Panc1 (cell line): Measurements from ENCODE around the gene HERC3. TPM values are rescaled to one million over a fixed set of nuclear protein-coding genes. Genes with fewer than 3 reads are reported as not detected.

Experiments used
- ATAC-seq: fragments of 200-7000 bp; cut with Tn5 transposase; 2 replicates; pipeline ENCODE4 v1.9.1; 2020; ENCODE audit warnings: mild to moderate bottlenecking, moderate library complexity
- BruUV-seq: library from RNA; stranded (reverse); fragments of 400-500 nt; replicated peaks from 2 replicates; lab custom pipeline; 2021; lab: Mats Ljungman, UMichigan
- CTCF ChIA-PET: fragments of 300-600 bp; sonication (Branson Sonifier 250); formaldehyde crosslinking; loops from one replicate; lab custom pipeline; 2022; ENCODE audit warnings: antibody characterized with exemption; lab: Charles Lee
- POLR2A ChIA-PET: fragments of 300-600 bp; sonication (Branson Sonifier 250); formaldehyde crosslinking; loops from one replicate; lab custom pipeline; 2022; ENCODE audit warnings: antibody characterized with exemption; lab: Charles Lee
- DNase-seq: peaks from one replicate; pipeline ENCODE4 v3.0.0-alpha.2; 2010; ENCODE audit warnings: low read depth, low spot score
- H3K27ac ChIP-seq: 2 replicates; pipeline ENCODE4 v1.5.1; 2011; ENCODE audit warnings: mild to moderate bottlenecking, low read length, inconsistent platforms
- H3K27me3 ChIP-seq: fragments of 200-500 bp; sonication (Bioruptor generic); 2 replicates; pipeline ENCODE4 v1.6.0; 2014; ENCODE audit warnings: low read length, inconsistent platforms; ENCODE audit not compliant: control insufficient read depth, insufficient read depth
- H3K36me3 ChIP-seq: fragments of 200-500 bp; sonication (Bioruptor generic); 2 replicates; pipeline ENCODE4 v1.5.1; 2014; ENCODE audit warnings: inconsistent platforms, mild to moderate bottlenecking, low read length, moderate library complexity; ENCODE audit not compliant: control insufficient read depth, insufficient read depth
- H3K4me1 ChIP-seq: 2 replicates; pipeline ENCODE4 v1.5.1; 2011; ENCODE audit warnings: inconsistent platforms, mild to moderate bottlenecking, low read length, moderate library complexity; ENCODE audit not compliant: control insufficient read depth, insufficient read depth
- H3K4me3 ChIP-seq, 2 experiments: 2 replicates each; pipeline ENCODE4 v1.5.1; 2011 to 2012; ENCODE audit warnings: low read depth in 2 of 2, low read length in 2 of 2, mild to moderate bottlenecking in 2 of 2, inconsistent platforms in 1 of 2, moderate library complexity in 1 of 2
- H3K9me3 ChIP-seq: fragments of 200-500 bp; sonication (Bioruptor generic); 2 replicates; pipeline ENCODE4 v1.5.1; 2014; ENCODE audit warnings: low read depth, mild to moderate bottlenecking, inconsistent platforms, low read length, moderate library complexity; ENCODE audit not compliant: control insufficient read depth, insufficient read depth
- POLR2AphosphoS5 ChIP-seq: IDR thresholded peaks from 2 replicates; pipeline ENCODE4 v1.6.1; 2012; ENCODE audit warnings: mild to moderate bottlenecking, low read depth, low read length, moderate library complexity
- SIN3A ChIP-seq: IDR thresholded peaks from 2 replicates; pipeline ENCODE4 v1.6.1; 2012; ENCODE audit warnings: low read depth, mild to moderate bottlenecking, low read length, moderate library complexity, borderline replicate concordance; ENCODE audit not compliant: insufficient read depth
- TCF7L2 ChIP-seq: IDR thresholded peaks from 2 replicates; pipeline ENCODE4 v1.6.1; 2011; ENCODE audit warnings: mild to moderate bottlenecking, low read depth, low read length, inconsistent platforms
- in situ Hi-C: cut with HindIII; loops from 2 replicates; pipeline ENCODE4 v1.10.0; 2016; ENCODE audit warnings: low sequenced_read_pairs, low pct_unique_long_range_greater_than_20kb
- intact Hi-C: fragments of 100-400 bp; cut with micrococcal nuclease; formaldehyde crosslinking; loops from one replicate; pipeline ENCODE4 v1.10.0; 2022; ENCODE audit not compliant: unreplicated experiment
- total RNA-seq: library from RNA; stranded (reverse); gene quantifications from one replicate; pipeline ENCODE4 v1.2.1, GENCODE V29; 2021; ENCODE audit not compliant: unreplicated experiment
- TF ChIP-seq, protein P1 (sequence below): fragments of 450-650 bp; IDR thresholded peaks from 2 replicates; pipeline ENCODE4 v1.5.1; 2017; ENCODE audit warnings: mild to moderate bottlenecking
- TF ChIP-seq, protein P2 (sequence below), 2 experiments: IDR thresholded peaks; 2 replicates each; pipeline ENCODE4 v1.6.1; 2011 to 2012; ENCODE audit warnings: low read depth in 2 of 2, control low read depth in 1 of 2, low read length in 1 of 2, mild to moderate bottlenecking in 1 of 2, moderate library complexity in 1 of 2; ENCODE audit not compliant: insufficient read depth in 1 of 2

HERC3 gene
- total RNA-seq, 1 experiment from 2014 or later = 1.1 TPM

DNA sequence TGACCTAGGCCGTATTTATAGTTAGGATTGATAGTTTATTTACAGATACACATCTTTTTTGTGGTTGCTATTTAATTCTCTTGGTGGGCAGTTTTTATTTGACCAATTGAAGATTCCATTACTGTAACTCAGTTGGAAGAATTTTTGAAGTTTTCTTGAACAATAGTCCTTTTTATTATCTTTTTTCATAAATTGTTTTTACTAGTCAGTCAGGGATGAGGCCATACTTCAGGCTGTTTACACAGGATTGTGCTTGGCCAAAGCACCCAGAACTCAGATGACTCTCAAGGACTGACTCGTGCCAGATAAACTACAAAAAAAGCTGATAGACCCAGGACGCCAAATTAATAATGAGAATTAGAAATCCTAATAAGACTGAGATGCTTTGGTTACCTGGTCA, 7.0 kb downstream of the HERC3 start:
- Histone ChIP-seq H3K27me3 (no peaks in the 10 kb centered on the region), H3K4me3 (no peak overlapping the region), H3K9me3 (no peaks in the 10 kb centered on the region), H3K36me3 (no peaks in the 10 kb centered on the region), H3K4me1 (no peaks in the 10 kb centered on the region), H3K27ac (no peak overlapping the region)
- POLR2A ChIA-PET = no interaction called here
- no TSS peak for BruUV-seq
- intact Hi-C loops (no loop called here), in situ Hi-C loops (no loop called here)
- DNase-seq (no peak), ATAC-seq (no peak)
- TF ChIP-seq, protein P1, sequence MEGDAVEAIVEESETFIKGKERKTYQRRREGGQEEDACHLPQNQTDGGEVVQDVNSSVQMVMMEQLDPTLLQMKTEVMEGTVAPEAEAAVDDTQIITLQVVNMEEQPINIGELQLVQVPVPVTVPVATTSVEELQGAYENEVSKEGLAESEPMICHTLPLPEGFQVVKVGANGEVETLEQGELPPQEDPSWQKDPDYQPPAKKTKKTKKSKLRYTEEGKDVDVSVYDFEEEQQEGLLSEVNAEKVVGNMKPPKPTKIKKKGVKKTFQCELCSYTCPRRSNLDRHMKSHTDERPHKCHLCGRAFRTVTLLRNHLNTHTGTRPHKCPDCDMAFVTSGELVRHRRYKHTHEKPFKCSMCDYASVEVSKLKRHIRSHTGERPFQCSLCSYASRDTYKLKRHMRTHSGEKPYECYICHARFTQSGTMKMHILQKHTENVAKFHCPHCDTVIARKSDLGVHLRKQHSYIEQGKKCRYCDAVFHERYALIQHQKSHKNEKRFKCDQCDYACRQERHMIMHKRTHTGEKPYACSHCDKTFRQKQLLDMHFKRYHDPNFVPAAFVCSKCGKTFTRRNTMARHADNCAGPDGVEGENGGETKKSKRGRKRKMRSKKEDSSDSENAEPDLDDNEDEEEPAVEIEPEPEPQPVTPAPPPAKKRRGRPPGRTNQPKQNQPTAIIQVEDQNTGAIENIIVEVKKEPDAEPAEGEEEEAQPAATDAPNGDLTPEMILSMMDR = no peak
- CTCF ChIA-PET = no interaction called here

DNA sequence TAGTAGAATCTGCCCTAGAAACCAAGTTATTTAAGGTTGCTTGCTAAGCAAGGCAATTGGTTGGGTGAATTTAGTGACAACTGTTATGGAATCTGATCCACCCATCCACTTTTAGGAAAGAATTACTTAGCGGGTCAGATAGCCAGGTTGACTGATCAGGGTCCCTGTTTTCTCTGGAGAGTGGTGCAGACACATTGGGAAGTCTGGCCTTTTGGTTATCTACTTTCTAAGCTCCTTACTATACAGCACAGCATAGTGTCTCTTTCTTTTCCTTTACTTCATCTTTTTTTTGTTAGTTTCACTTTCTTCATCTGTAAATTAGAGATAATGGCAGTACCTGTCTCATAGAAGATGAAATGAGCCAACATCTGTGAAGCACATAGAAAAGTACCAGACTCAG, 7.4 kb downstream of the HERC3 start:
- Histone ChIP-seq H3K36me3 (no peaks in the 10 kb centered on the region), H3K4me1 (no peaks in the 10 kb centered on the region), H3K9me3 (no peaks in the 10 kb centered on the region), H3K27me3 (no peaks in the 10 kb centered on the region), H3K4me3 (no peak overlapping the region), H3K27ac (no peak overlapping the region)
- in situ Hi-C loops (no loop called here), intact Hi-C loops (no loop called here)
- CTCF ChIA-PET = no interaction called here
- BruUV-seq = no TSS peak
- ATAC-seq = no peak
- no peak for DNase-seq
- TF ChIP-seq TCF7L2 (no peak), POLR2AphosphoS5 (no peak), SIN3A (no peak)
- TF ChIP-seq, protein P2, sequence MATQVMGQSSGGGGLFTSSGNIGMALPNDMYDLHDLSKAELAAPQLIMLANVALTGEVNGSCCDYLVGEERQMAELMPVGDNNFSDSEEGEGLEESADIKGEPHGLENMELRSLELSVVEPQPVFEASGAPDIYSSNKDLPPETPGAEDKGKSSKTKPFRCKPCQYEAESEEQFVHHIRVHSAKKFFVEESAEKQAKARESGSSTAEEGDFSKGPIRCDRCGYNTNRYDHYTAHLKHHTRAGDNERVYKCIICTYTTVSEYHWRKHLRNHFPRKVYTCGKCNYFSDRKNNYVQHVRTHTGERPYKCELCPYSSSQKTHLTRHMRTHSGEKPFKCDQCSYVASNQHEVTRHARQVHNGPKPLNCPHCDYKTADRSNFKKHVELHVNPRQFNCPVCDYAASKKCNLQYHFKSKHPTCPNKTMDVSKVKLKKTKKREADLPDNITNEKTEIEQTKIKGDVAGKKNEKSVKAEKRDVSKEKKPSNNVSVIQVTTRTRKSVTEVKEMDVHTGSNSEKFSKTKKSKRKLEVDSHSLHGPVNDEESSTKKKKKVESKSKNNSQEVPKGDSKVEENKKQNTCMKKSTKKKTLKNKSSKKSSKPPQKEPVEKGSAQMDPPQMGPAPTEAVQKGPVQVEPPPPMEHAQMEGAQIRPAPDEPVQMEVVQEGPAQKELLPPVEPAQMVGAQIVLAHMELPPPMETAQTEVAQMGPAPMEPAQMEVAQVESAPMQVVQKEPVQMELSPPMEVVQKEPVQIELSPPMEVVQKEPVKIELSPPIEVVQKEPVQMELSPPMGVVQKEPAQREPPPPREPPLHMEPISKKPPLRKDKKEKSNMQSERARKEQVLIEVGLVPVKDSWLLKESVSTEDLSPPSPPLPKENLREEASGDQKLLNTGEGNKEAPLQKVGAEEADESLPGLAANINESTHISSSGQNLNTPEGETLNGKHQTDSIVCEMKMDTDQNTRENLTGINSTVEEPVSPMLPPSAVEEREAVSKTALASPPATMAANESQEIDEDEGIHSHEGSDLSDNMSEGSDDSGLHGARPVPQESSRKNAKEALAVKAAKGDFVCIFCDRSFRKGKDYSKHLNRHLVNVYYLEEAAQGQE (IDR thresholded peaks at IDR 0.05; ENCODE audit: insufficient read depth in 1 of 2, low read depth in 2 of 2, low read length in 1 of 2) = no peak
- TF ChIP-seq, protein P1 = no peak
- POLR2A ChIA-PET = no interaction called here
